Activated T-cell treated with anti-CD3 and anti-CD28 coated beads, Interleukin-2, amount 50 U/mL, for 4 hours (primary cell): ENCODE results near the gene RNF19B. TPM values are rescaled to one million over a fixed set of nuclear protein-coding genes. Genes with fewer than 3 reads are reported as not detected.

Experiments used
- ATAC-seq, 2 donors: fragments of 200-7000 bp; cut with Tn5 transposase; one replicate each; pipeline ENCODE4 v1.10.0; 2021
- DNase-seq: peaks from one replicate; pipeline ENCODE4 v3.0.0-alpha.2; 2020
- H3K27me3 Mint-ChIP-seq: one replicate; pipeline ENCODE4 v1.8.0; 2021; ENCODE audit warnings: low read depth, mixed read lengths
- H3K36me3 Mint-ChIP-seq: one replicate; pipeline ENCODE4 v1.8.0; 2022; ENCODE audit warnings: mixed read lengths; ENCODE audit not compliant: insufficient read depth
- H3K4me1 Mint-ChIP-seq: one replicate; pipeline ENCODE4 v1.8.0; 2021; ENCODE audit warnings: low read depth, mixed read lengths
- H3K4me3 Mint-ChIP-seq: one replicate; pipeline ENCODE4 v1.8.0; 2021; ENCODE audit warnings: mild to moderate bottlenecking, moderate library complexity, mixed read lengths
- H3K9me3 Mint-ChIP-seq: one replicate; pipeline ENCODE4 v1.8.0; 2021; ENCODE audit warnings: mixed read lengths
- total RNA-seq, 3 donors: library from RNA; stranded (reverse); gene quantifications; one replicate each; pipeline ENCODE4 v1.2.1, GENCODE V29; 2021

Gene RNF19B
- 10 to 100 TPM; 21.4 to 32.9 (median 23.9) TPM for total RNA-seq

GRCh38 chr1:32964461-32965250, at the start of gene RNF19B:
RNF19B (minus strand) TSS chr1:32964809; CDS start chr1:32964685, 124 bp downstream.
- H3K36me3 Mint-ChIP-seq: no peaks in the 10 kb centered on the region
- DNase-seq (peak; percentile 93), ATAC-seq (peak; percentile 93 to 96)
- peaks cover 43% of the 10 kb centered on the region for H3K4me1 Mint-ChIP-seq
- peaks cover 2% of the 10 kb centered on the region for H3K27me3 Mint-ChIP-seq
- peak within 1 kb of the TSS; percentile 87 for H3K4me3 Mint-ChIP-seq
- no peaks in the 10 kb centered on the region for H3K9me3 Mint-ChIP-seq

DNA sequence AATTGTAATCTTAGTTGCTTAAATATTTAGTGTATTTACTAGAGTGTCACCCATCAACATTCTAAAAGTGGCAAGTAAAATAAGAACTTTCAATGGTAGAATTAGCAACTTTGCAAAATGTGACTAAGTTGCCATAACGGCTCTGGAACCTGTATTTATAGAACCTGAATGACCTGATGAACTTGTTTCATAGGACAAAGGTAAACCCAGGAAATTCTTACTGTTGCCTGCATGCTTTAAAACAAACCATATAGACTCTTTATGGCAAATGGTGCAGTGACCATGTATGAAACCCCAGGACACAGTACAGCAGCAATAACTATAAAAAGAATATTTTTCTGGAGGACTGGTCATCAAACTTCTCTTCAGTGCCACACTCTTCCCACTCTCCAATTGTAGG, 49.2 kb upstream of the RNF19B start:
- no peaks in the 10 kb centered on the region for H3K9me3 Mint-ChIP-seq
- peaks cover 54% of the 10 kb centered on the region for H3K36me3 Mint-ChIP-seq
- H3K4me3 Mint-ChIP-seq: no peak overlapping the region
- DNase-seq (no peak), ATAC-seq (no peak)
- peaks cover 10% of the 10 kb centered on the region for H3K4me1 Mint-ChIP-seq
- H3K27me3 Mint-ChIP-seq: no peaks in the 10 kb centered on the region

DNA sequence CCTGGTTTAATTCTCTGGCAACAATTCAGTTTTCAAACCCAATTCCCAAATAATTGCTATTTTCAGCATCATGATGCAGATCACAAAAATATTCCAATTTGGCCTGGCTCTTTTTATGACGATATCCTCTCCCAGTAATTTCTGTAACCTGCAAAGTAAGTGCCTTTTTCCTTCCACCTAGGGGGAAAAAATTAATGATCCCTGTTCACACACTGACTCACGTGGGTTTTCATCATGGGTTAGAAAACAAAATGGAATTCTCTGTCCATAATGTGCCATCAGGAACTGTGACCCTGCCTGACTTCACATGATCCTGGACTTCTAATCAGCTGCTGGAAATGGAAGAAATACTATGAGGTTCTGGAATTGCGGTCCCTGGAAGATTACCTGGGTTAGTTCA, 47.6 kb upstream of the RNF19B start:
- Mint-ChIP-seq H3K27me3 (no peaks in the 10 kb centered on the region), H3K36me3 (peaks cover 57% of the 10 kb centered on the region), H3K4me1 (no peaks in the 10 kb centered on the region), H3K9me3 (no peaks in the 10 kb centered on the region), H3K4me3 (no peak overlapping the region)
- ATAC-seq (no peak), DNase-seq (no peak)

DNA sequence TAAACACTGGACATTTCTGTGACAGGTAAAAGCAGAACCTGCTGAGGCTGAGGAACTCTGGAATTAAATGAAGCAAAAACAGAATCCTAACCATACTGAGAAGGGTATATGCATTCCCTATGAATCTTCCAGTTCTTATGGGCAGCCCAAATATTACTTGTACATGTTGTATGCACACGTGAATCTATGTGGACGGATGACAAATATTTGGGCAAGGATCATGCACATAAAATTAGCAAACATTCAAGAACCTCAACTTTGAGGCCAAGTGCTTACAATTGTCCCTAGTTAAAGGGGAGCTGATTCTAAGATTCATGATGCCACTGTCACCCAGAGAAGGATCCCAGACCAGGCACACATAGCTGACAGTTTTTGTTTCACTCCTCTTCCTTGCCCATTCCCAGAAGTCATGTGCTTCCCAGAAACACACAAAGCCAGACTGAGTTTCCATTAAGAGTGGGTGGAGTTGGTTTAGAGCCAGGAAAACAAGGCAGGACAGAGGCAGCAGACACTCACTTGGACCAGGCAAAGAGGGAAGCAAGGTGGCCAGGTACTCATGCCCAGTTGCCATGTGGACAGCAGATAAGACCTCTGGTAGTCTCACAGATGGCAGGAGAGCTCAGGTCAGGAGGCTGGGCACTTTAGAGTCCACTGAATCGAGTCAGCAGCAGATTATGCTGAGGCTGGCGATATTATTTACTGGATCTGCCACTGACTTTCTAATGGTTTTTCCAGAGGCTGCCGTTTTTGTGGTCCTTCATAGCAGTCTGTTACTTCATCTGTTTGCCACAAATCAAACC, 46.5 kb upstream of the RNF19B start:
- Mint-ChIP-seq H3K4me1 (no peaks in the 10 kb centered on the region), H3K9me3 (no peaks in the 10 kb centered on the region), H3K27me3 (no peaks in the 10 kb centered on the region), H3K36me3 (peaks cover 60% of the 10 kb centered on the region), H3K4me3 (no peak overlapping the region)
- DNase-seq (no peak), ATAC-seq (no peak)

GRCh38 chr1:33009561-33009960, 45.0 kb upstream of the RNF19B start:
- no peaks in the 10 kb centered on the region for H3K27me3 Mint-ChIP-seq
- no peak for ATAC-seq
- peaks cover 9% of the 10 kb centered on the region for H3K4me1 Mint-ChIP-seq
- no peak for DNase-seq
- H3K36me3 Mint-ChIP-seq: peaks cover 62% of the 10 kb centered on the region
- no peaks in the 10 kb centered on the region for H3K9me3 Mint-ChIP-seq
- no peak overlapping the region for H3K4me3 Mint-ChIP-seq

- Mint-ChIP-seq H3K36me3 (peaks cover 55% of the 10 kb centered on the region), H3K4me1 (peaks cover 10% of the 10 kb centered on the region), H3K9me3 (no peaks in the 10 kb centered on the region), H3K27me3 (no peaks in the 10 kb centered on the region), H3K4me3 (no peak overlapping the region)
- ATAC-seq (no peak), DNase-seq (no peak)
Observed at GRCh38 chr1:33008051-33008914, 43.7 kb upstream of the RNF19B start.

- Mint-ChIP-seq H3K9me3 (no peaks in the 10 kb centered on the region), H3K4me1 (peaks cover 14% of the 10 kb centered on the region), H3K27me3 (no peaks in the 10 kb centered on the region), H3K4me3 (no peak overlapping the region), H3K36me3 (peaks cover 51% of the 10 kb centered on the region)
- DNase-seq: no peak
- no peak for ATAC-seq
Observed at GRCh38 chr1:33007190-33008050, 42.8 kb upstream of the RNF19B start.

GRCh38 chr1:33005838-33006421, 41.3 kb upstream of the RNF19B start:
- peaks cover 14% of the 10 kb centered on the region for H3K4me1 Mint-ChIP-seq
- DNase-seq (no peak), ATAC-seq (no peak)
- no peaks in the 10 kb centered on the region for H3K9me3 Mint-ChIP-seq
- H3K4me3 Mint-ChIP-seq: no peak overlapping the region
- H3K36me3 Mint-ChIP-seq: peaks cover 39% of the 10 kb centered on the region
- no peaks in the 10 kb centered on the region for H3K27me3 Mint-ChIP-seq

GRCh38 chr1:33005117-33005837, 40.7 kb upstream of the RNF19B start:
- Mint-ChIP-seq H3K4me1 (peaks cover 14% of the 10 kb centered on the region), H3K27me3 (no peaks in the 10 kb centered on the region), H3K36me3 (peaks cover 36% of the 10 kb centered on the region), H3K9me3 (no peaks in the 10 kb centered on the region), H3K4me3 (no peak overlapping the region)
- DNase-seq (no peak), ATAC-seq (no peak)

- Mint-ChIP-seq H3K4me3 (no peak overlapping the region), H3K27me3 (no peaks in the 10 kb centered on the region), H3K4me1 (peaks cover 14% of the 10 kb centered on the region), H3K36me3 (peaks cover 36% of the 10 kb centered on the region), H3K9me3 (no peaks in the 10 kb centered on the region)
- DNase-seq (no peak), ATAC-seq (peak; percentile 80 to 81)
Observed at GRCh38 chr1:33004613-33005012, 40.0 kb upstream of the RNF19B start.

DNA sequence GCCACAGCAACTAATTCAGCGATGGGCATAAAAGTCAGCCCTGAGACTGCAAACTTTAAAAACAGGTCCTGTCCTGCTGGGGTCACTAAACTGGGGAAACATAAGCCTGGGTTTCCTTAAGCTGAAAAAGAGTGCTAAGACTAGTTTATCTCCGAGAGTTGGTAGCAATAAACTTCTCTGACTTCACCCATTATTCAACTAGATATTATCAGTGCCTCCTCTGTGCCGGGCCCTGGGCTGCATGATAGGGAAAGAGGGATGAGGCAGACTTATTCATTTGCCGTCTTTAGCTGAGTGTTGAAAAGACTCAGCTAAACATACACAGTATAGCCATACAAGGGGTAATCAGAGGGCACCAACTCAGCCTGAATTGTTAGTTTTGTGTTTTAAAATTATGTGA, 39.0 kb upstream of the RNF19B start:
- Mint-ChIP-seq H3K9me3 (no peaks in the 10 kb centered on the region), H3K4me3 (no peak overlapping the region), H3K4me1 (peaks cover 14% of the 10 kb centered on the region), H3K36me3 (peaks cover 28% of the 10 kb centered on the region), H3K27me3 (no peaks in the 10 kb centered on the region)
- ATAC-seq: no peak
- DNase-seq: no peak

GRCh38 chr1:33002006-33002405, 37.4 kb upstream of the RNF19B start:
- ATAC-seq (no peak), DNase-seq (no peak)
- Mint-ChIP-seq H3K27me3 (no peaks in the 10 kb centered on the region), H3K36me3 (peaks cover 13% of the 10 kb centered on the region), H3K4me3 (no peak overlapping the region), H3K4me1 (peaks cover 27% of the 10 kb centered on the region), H3K9me3 (no peaks in the 10 kb centered on the region)

DNA sequence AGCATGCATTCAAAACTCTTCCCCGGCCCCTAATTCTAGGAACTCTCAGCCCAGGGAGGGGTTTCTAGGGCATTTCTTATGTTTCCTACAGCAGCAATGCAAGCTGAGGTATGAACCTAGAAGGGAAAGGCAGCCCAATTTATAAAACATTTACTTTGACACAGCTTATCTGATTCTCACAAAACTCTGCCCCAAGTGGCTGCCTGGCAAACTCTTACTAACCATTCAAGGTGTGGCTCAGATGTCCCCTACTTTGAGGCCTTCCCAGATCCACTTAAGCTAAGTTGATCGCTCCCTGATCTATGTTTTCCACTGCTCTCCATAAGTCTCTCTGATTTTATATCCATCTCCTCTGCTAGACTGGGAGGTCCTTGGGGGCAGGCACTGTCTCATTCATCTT, 36.7 kb upstream of the RNF19B start:
- DNase-seq (no peak), ATAC-seq (no peak)
- Mint-ChIP-seq H3K36me3 (peaks cover 12% of the 10 kb centered on the region), H3K9me3 (no peaks in the 10 kb centered on the region), H3K4me3 (no peak overlapping the region), H3K4me1 (peaks cover 27% of the 10 kb centered on the region), H3K27me3 (no peaks in the 10 kb centered on the region)
